ENCODE results near the gene FGF13.

The FGF13 gene

DNA sequence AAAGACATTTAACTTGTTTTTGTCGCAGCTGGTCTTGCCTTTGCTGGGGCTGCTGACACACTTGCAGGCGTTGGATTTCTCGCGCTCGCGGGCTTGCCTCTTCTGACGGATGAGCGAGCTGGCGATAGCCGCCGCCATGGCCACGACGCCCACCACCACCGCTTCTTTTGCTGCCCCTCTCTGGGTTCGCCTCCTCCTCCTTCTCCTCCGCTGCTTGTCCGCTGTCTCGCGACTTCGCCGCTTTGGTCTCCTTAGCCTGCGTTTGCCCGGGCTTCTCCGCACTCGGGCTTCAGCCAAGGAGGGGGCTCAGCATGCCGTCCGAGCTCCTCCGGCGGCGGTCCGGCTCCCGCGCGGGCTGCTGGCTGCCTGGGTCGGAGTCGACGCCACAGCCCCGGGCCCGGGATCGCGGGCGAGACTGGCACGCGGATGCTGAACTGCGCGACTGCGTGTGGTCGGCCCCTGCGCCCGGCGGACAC lies 613 bp downstream of the FGF13 start:
- Histone ChIP-seq H3K36me3 (ENCODE audit: control insufficient read depth, low read depth, low read length) (no peaks in the 10 kb centered on the region), H3K4me3 (ENCODE audit: low read length) (peak overlapping the region; percentile 58), H3K9ac (ENCODE audit: low read length) (peak overlapping the region; percentile 3), H3K27me3 (ENCODE audit: control insufficient read depth, insufficient read depth, low read length) (no peaks in the 10 kb centered on the region), H3K27ac (ENCODE audit: low read length) (no peak overlapping the region), H3K4me1 (ENCODE audit: control insufficient read depth, low read depth, low read length) (peaks cover 6% of the 10 kb centered on the region), H3K9me3 (ENCODE audit: control insufficient read depth, low read depth, low read length) (peaks cover 19% of the 10 kb centered on the region)

DNA sequence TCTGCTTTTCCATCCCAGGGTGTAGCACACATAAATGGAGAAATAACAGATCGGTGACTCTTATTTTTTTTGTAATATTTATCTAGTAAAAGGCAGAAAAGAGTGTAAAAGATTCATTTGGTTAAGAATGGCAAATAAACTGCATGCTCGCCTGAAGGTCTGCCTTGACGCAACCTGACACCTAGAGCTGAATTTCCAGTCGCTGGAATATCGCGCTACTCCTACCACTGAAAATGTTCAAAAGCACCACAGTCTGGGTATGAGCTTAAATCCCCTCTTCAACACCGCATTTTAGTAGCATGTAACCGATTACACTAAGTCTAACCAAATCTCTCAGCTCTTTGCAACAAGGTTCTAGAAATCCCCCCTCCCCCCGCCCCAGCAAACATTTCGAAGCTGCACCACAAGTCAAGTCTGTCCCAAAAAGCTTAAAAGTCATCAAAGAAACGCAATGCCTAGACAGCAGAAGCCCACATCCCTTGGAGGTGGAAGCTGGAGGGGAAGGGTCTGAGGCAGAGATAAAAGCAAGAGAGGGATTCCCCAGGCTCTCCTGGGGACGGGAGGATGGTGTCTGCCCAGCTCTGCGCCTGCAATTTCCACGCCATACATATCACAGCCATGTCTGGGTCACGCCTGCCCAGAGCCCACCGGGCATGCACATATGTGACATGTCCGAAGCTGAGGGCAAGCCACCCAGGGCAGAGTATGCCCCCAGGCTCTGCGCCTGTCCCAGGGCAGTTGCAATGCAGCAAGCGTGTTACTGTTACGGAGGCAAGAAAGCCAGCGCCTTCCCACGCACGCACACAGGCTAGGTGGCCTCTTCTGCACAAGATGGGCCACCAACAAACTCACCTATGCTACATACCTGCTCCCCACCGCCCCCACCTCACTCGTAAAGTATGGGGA lies 1.4 kb downstream of the FGF13 start:
- peak overlapping the region; percentile 3 for H3K9ac ChIP-seq (ENCODE audit: low read length)

DNA sequence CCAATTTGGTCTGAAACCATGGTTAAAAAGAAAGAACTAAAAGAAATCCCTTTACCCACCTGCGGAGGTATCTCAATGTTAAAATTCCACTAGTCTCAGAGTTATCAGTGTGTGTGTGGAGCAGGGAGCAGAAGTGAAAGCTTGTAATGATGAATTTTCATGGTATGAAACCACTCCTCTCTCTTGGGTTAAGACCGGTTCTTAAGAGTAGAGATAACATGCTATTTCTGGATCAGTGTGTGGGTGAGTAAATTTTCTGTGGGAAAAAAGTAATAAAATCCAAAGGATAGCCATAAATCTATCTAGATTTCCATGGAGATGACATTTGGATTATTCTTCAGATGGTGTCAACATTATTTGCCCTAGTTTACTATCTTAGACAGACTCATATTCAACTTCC lies 3.2 kb downstream of the FGF13 start:
- peaks cover 6% of the 10 kb centered on the region for H3K4me1 ChIP-seq (ENCODE audit: control insufficient read depth, low read depth, low read length)
- no peaks in the 10 kb centered on the region for H3K36me3 ChIP-seq (ENCODE audit: control insufficient read depth, low read depth, low read length)
- H3K27ac ChIP-seq (ENCODE audit: low read length), result no peak overlapping the region
- peaks cover 11% of the 10 kb centered on the region for H3K9me3 ChIP-seq (ENCODE audit: control insufficient read depth, low read depth, low read length)
- no peaks in the 10 kb centered on the region for H3K27me3 ChIP-seq (ENCODE audit: control insufficient read depth, insufficient read depth, low read length)
- H3K9ac ChIP-seq (ENCODE audit: low read length), result no peak overlapping the region
- no peak overlapping the region for H3K4me3 ChIP-seq (ENCODE audit: low read length)

More for the DNA sequence above, 1.4 kb downstream of the FGF13 start:
- Histone ChIP-seq H3K4me1 (ENCODE audit: control insufficient read depth, low read depth, low read length) (peaks cover 6% of the 10 kb centered on the region), H3K9me3 (ENCODE audit: control insufficient read depth, low read depth, low read length) (peaks cover 19% of the 10 kb centered on the region), H3K4me3 (ENCODE audit: low read length) (peak overlapping the region; percentile 58), H3K27me3 (ENCODE audit: control insufficient read depth, insufficient read depth, low read length) (no peaks in the 10 kb centered on the region), H3K27ac (ENCODE audit: low read length) (no peak overlapping the region), H3K36me3 (ENCODE audit: control insufficient read depth, low read depth, low read length) (no peaks in the 10 kb centered on the region)

DNA sequence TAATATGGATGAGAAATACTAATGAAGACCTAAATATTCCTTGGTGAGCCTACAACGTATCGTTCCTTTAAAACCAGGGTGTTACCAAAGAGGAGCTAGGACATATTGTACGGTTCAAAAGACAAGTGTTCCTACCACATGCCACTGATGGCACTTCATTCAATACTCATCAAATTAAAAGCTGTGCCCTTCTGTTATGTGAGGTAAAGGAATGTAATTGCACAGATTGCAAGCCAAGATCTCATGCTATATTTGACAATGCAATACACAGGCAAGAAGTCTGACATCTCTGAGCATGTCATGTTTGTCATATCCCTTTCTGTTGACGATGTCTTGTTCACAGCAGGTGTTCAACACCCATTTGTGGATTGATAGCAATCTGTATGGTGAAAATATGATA lies 6.9 kb downstream of the FGF13 start:
- H3K36me3 ChIP-seq (ENCODE audit: control insufficient read depth, low read depth, low read length), result no peaks in the 10 kb centered on the region
- no peak overlapping the region for H3K27ac ChIP-seq (ENCODE audit: low read length)
- H3K9me3 ChIP-seq (ENCODE audit: control insufficient read depth, low read depth, low read length), result peaks cover 3% of the 10 kb centered on the region
- H3K4me1 ChIP-seq (ENCODE audit: control insufficient read depth, low read depth, low read length), result no peaks in the 10 kb centered on the region
- H3K9ac ChIP-seq (ENCODE audit: low read length), result no peak overlapping the region
- no peaks in the 10 kb centered on the region for H3K27me3 ChIP-seq (ENCODE audit: control insufficient read depth, insufficient read depth, low read length)
- no peak overlapping the region for H3K4me3 ChIP-seq (ENCODE audit: low read length)

DNA sequence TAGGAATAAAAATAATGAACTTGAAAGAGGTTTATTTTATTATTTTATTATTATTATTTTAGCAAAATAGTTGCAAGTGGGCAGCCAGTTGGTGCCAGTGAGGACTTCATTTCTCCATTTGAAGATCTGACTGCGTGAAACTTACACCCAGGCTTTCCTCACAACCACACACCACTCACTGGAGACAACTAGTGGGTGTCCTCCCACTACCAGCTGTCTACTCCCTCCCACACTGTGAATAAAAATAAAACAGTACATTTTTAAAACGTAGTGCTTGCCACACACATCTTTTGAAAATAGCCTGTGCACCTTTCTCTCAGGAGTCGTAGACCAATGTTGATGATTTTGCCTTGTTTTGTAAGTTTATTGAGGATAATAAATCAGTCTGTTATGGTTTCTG lies 7.4 kb downstream of the FGF13 start:
- Histone ChIP-seq H3K9me3 (ENCODE audit: control insufficient read depth, low read depth, low read length) (peaks cover 3% of the 10 kb centered on the region), H3K27me3 (ENCODE audit: control insufficient read depth, insufficient read depth, low read length) (no peaks in the 10 kb centered on the region), H3K36me3 (ENCODE audit: control insufficient read depth, low read depth, low read length) (no peaks in the 10 kb centered on the region), H3K9ac (ENCODE audit: low read length) (no peak overlapping the region), H3K27ac (ENCODE audit: low read length) (no peak overlapping the region), H3K4me1 (ENCODE audit: control insufficient read depth, low read depth, low read length) (no peaks in the 10 kb centered on the region), H3K4me3 (ENCODE audit: low read length) (no peak overlapping the region)

DNA sequence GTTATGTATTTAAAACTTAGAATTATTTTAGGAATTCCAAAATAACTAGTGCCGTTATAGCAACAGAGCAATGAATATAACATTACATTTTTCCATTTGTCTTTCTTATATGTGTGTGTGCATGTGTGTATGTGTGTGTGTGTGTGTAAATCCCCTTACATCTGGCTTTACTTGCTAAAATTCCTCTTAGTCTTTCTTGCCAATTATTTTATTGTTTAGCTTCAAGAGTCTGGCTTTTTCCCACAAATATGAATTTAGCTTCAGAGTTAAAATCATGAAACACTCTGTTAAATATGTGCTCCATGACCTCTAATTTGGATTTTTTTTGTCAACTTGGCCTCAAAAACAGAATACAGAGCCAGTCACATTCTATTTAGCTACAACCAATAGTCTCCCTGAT lies 18.9 kb downstream of the FGF13 start:
- Histone ChIP-seq H3K9me3 (ENCODE audit: control insufficient read depth, low read depth, low read length) (peaks cover 24% of the 10 kb centered on the region), H3K36me3 (ENCODE audit: control insufficient read depth, low read depth, low read length) (no peaks in the 10 kb centered on the region), H3K9ac (ENCODE audit: low read length) (no peak overlapping the region), H3K27me3 (ENCODE audit: control insufficient read depth, insufficient read depth, low read length) (no peaks in the 10 kb centered on the region), H3K4me3 (ENCODE audit: low read length) (no peak overlapping the region), H3K27ac (ENCODE audit: low read length) (no peak overlapping the region), H3K4me1 (ENCODE audit: control insufficient read depth, low read depth, low read length) (no peaks in the 10 kb centered on the region)

DNA sequence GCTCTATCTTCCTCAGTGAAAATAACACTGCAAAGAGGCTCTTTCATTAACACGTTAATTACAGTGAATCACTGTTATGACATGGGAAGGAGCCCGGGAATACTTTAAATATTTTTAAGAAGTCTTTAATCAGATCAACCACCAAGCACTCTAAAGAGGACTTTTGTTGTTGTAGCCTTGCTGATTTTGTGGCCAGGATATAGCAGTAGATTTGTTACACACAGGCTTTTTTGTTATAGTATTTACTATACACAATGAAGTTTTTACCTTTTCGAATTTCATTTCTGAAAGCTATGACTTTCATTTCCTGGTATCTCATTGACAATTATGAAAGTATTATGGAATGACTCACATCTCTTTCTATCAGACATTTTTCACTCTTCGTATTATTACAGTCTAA lies 20.3 kb downstream of the FGF13 start:
- no peaks in the 10 kb centered on the region for H3K4me1 ChIP-seq (ENCODE audit: control insufficient read depth, low read depth, low read length)
- H3K27ac ChIP-seq (ENCODE audit: low read length), result no peak overlapping the region
- H3K9me3 ChIP-seq (ENCODE audit: control insufficient read depth, low read depth, low read length), result peaks cover 24% of the 10 kb centered on the region
- H3K4me3 ChIP-seq (ENCODE audit: low read length), result no peak overlapping the region
- no peaks in the 10 kb centered on the region for H3K36me3 ChIP-seq (ENCODE audit: control insufficient read depth, low read depth, low read length)
- H3K9ac ChIP-seq (ENCODE audit: low read length), result no peak overlapping the region
- no peaks in the 10 kb centered on the region for H3K27me3 ChIP-seq (ENCODE audit: control insufficient read depth, insufficient read depth, low read length)

DNA sequence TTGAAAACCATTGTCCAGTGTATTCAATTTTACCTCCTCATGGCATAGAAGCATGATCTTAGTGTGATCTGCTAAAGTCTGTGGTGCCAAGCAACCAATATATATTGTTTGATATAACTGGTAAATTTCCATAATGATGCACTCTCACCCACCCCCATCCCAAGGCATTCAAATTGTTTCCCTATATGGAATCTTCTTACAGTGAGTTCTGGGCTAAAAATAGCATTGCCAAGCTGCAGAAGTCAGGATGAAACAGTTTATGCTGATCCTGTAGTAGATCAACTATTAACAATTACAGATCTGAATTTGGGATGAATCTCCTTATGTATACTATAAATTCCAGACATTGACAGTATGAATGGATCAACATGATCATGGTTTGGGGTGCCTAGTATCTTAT lies 20.9 kb downstream of the FGF13 start:
- no peaks in the 10 kb centered on the region for H3K4me1 ChIP-seq (ENCODE audit: control insufficient read depth, low read depth, low read length)

DNA sequence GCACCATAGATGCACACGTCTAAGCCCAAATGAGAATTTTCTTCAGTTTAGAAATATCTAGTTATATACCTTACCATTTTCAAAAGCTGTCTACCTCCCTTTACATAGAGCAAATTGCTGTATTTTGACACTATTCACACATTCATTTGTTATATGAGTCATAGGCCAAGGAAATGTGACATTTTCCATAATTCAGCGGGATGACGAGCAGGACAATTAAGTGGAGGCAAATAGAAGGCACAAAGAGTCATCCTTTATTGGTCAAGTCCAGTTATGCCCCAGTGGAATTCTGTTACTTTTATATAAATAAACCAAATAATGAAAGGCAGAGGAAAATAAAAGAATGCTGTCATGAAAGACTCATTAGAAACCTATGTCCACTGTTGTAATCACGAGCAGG lies 27.9 kb downstream of the FGF13 start:
- H3K27me3 ChIP-seq (ENCODE audit: control insufficient read depth, insufficient read depth, low read length), result no peaks in the 10 kb centered on the region
- H3K4me3 ChIP-seq (ENCODE audit: low read length), result no peak overlapping the region
- H3K27ac ChIP-seq (ENCODE audit: low read length), result no peak overlapping the region
- no peak overlapping the region for H3K9ac ChIP-seq (ENCODE audit: low read length)
- no peaks in the 10 kb centered on the region for H3K36me3 ChIP-seq (ENCODE audit: control insufficient read depth, low read depth, low read length)
- peaks cover 12% of the 10 kb centered on the region for H3K9me3 ChIP-seq (ENCODE audit: control insufficient read depth, low read depth, low read length)
- H3K4me1 ChIP-seq (ENCODE audit: control insufficient read depth, low read depth, low read length), result no peaks in the 10 kb centered on the region

More for the DNA sequence above, 20.9 kb downstream of the FGF13 start:
- H3K27me3 ChIP-seq (ENCODE audit: control insufficient read depth, insufficient read depth, low read length), result no peaks in the 10 kb centered on the region
- no peak overlapping the region for H3K4me3 ChIP-seq (ENCODE audit: low read length)
- no peak overlapping the region for H3K27ac ChIP-seq (ENCODE audit: low read length)
- no peak overlapping the region for H3K9ac ChIP-seq (ENCODE audit: low read length)
- no peaks in the 10 kb centered on the region for H3K36me3 ChIP-seq (ENCODE audit: control insufficient read depth, low read depth, low read length)
- peaks cover 22% of the 10 kb centered on the region for H3K9me3 ChIP-seq (ENCODE audit: control insufficient read depth, low read depth, low read length)

DNA sequence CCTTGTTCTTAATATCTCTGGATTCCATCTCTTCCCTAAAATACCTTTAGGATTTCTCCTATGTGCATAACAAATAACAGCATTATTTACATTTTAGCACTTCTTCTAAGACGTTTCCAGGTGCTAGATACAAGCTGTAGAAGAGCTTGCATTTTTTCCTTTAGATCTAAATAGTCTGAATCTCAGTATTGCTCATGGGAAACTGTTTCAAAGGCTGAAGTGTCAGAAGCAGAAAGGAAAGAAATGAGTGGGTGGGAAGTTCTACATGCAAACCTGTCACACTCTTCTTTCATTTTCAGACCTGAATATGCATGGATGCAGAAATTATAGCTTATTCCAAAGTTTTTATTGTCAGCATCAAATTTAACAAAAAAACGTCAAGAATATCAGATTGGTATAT lies 41.8 kb downstream of the FGF13 start:
- Histone ChIP-seq H3K4me1 (ENCODE audit: control insufficient read depth, low read depth, low read length) (peaks cover 4% of the 10 kb centered on the region), H3K27ac (ENCODE audit: low read length) (no peak overlapping the region), H3K9me3 (ENCODE audit: control insufficient read depth, low read depth, low read length) (peaks cover 5% of the 10 kb centered on the region), H3K36me3 (ENCODE audit: control insufficient read depth, low read depth, low read length) (no peaks in the 10 kb centered on the region), H3K27me3 (ENCODE audit: control insufficient read depth, insufficient read depth, low read length) (no peaks in the 10 kb centered on the region), H3K9ac (ENCODE audit: low read length) (no peak overlapping the region), H3K4me3 (ENCODE audit: low read length) (no peak overlapping the region)

DNA sequence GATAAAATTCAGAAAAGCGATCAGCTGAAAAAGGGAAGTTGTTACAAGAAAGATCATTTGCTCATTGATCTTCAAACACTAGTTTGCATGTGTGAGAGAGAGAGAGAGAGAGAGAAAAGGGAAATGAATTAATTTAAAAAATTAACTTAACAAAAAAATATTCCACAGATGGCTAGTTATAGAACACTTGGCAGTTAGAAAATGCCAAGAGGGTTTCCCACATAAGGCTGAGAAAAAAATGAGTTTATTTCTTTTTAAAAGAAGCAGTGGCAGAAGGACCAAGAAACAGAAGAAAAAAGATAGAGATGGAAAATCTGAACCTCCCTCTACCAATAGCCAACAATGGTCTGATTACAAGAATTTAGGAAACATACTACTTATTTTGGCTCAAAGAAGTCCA lies 47.1 kb downstream of the FGF13 start:
- no peak overlapping the region for H3K9ac ChIP-seq (ENCODE audit: low read length)
- H3K36me3 ChIP-seq (ENCODE audit: control insufficient read depth, low read depth, low read length), result no peaks in the 10 kb centered on the region
- H3K4me3 ChIP-seq (ENCODE audit: low read length), result no peak overlapping the region
- H3K27me3 ChIP-seq (ENCODE audit: control insufficient read depth, insufficient read depth, low read length), result no peaks in the 10 kb centered on the region
- no peak overlapping the region for H3K27ac ChIP-seq (ENCODE audit: low read length)
- H3K4me1 ChIP-seq (ENCODE audit: control insufficient read depth, low read depth, low read length), result peaks cover 9% of the 10 kb centered on the region
- peaks cover 16% of the 10 kb centered on the region for H3K9me3 ChIP-seq (ENCODE audit: control insufficient read depth, low read depth, low read length)

DNA sequence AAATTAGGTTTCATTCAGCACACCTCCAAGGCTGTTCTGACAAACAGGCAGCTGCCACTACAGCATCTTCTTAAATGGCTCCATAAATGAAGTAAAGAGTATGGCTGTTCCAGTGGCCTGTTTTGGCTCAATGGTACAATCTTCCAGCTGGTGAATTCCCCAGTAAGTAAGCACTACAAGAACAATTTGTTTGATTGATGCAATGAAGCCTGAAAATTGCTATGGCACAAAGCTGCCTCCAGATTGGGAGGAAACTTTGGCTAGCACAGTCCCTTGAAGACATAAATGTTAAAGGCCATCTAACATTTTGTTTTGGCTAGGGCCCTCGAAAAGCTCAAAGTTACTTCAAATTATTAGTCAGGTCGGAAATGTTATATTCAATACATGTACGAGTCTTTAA lies 47.5 kb downstream of the FGF13 start:
- no peak overlapping the region for H3K27ac ChIP-seq (ENCODE audit: low read length)
- peaks cover 9% of the 10 kb centered on the region for H3K4me1 ChIP-seq (ENCODE audit: control insufficient read depth, low read depth, low read length)
- no peak overlapping the region for H3K9ac ChIP-seq (ENCODE audit: low read length)
- no peaks in the 10 kb centered on the region for H3K36me3 ChIP-seq (ENCODE audit: control insufficient read depth, low read depth, low read length)
- peaks cover 16% of the 10 kb centered on the region for H3K9me3 ChIP-seq (ENCODE audit: control insufficient read depth, low read depth, low read length)
- no peak overlapping the region for H3K4me3 ChIP-seq (ENCODE audit: low read length)
- H3K27me3 ChIP-seq (ENCODE audit: control insufficient read depth, insufficient read depth, low read length), result no peaks in the 10 kb centered on the region
